ENCODE data around the gene EFCAB5.
"Not testable (repeated sequence)": the region's sequence is repeated elsewhere in the genome, so short reads cannot be mapped to it uniquely, and the experiment has no call there.

Gene EFCAB5

GRCh38 chr17:29936724-29937123 lies 4.7 kb upstream of the EFCAB5 start:
- no peak for DNase-seq

- no peak for DNase-seq
These were observed 3.8 kb downstream of the EFCAB5 start for GRCh38 chr17:29945281-29945680.

GRCh38 chr17:29948448-29949215 lies 7.2 kb downstream of the EFCAB5 start:
- DNase-seq: no peak

GRCh38 chr17:29949696-29950095 lies 8.3 kb downstream of the EFCAB5 start:
- DNase-seq: no peak

- no peak for DNase-seq
These were observed 13.0 kb downstream of the EFCAB5 start for GRCh38 chr17:29954405-29954804.

GRCh38 chr17:29956225-29956624 lies 14.8 kb downstream of the EFCAB5 start:
- no peak for DNase-seq

GRCh38 chr17:29957488-29957887 lies 16.1 kb downstream of the EFCAB5 start:
- not testable (repeated sequence) for DNase-seq

- no peak for DNase-seq
These were observed 17.7 kb downstream of the EFCAB5 start for GRCh38 chr17:29958947-29959657.

- no peak for DNase-seq
These were observed 18.4 kb downstream of the EFCAB5 start for GRCh38 chr17:29959658-29960337.

GRCh38 chr17:29962656-29963055 lies 21.2 kb downstream of the EFCAB5 start:
- DNase-seq: no peak

GRCh38 chr17:29968271-29968670 lies 26.8 kb downstream of the EFCAB5 start:
- DNase-seq: no peak

GRCh38 chr17:29972277-29972676 lies 30.8 kb downstream of the EFCAB5 start:
- no peak for DNase-seq

- no peak for DNase-seq
These were observed 31.6 kb downstream of the EFCAB5 start for GRCh38 chr17:29973005-29973404.

- DNase-seq: no peak
These were observed 36.4 kb downstream of the EFCAB5 start for GRCh38 chr17:29977836-29978235.

- no peak for DNase-seq
These were observed 38.8 kb downstream of the EFCAB5 start for GRCh38 chr17:29980261-29980660.

- DNase-seq: no peak
These were observed 41.7 kb downstream of the EFCAB5 start for GRCh38 chr17:29982991-29983653.

GRCh38 chr17:29996458-29996857 lies 55.0 kb downstream of the EFCAB5 start:
- no peak for DNase-seq

- no peak for DNase-seq
These were observed 58.7 kb downstream of the EFCAB5 start for GRCh38 chr17:30000001-30000754.

- no peak for DNase-seq
These were observed 59.4 kb downstream of the EFCAB5 start for GRCh38 chr17:30000755-30001257.

GRCh38 chr17:30002088-30002487 lies 60.7 kb downstream of the EFCAB5 start:
- DNase-seq: no peak

- no peak for DNase-seq
These were observed 64.4 kb downstream of the EFCAB5 start for GRCh38 chr17:30005709-30006320.

GRCh38 chr17:30011934-30012333 lies 70.5 kb downstream of the EFCAB5 start:
- not testable (repeated sequence) for DNase-seq
